HEK293 (cell line): ENCODE data around the gene ILDR1.

ENCODE experiments used
- SP2 ChIP-seq: fragments of 450-650 bp; formaldehyde crosslinking; IDR thresholded peaks from 2 replicates; pipeline ENCODE4 v1.5.1; 2016; ENCODE audit warnings: missing biosample characterization, missing genetic modification characterization
- ZNF76 ChIP-seq: fragments of 450-650 bp; formaldehyde crosslinking; IDR thresholded peaks from 2 replicates; pipeline ENCODE4; 2016; ENCODE audit warnings: low read depth, missing biosample characterization, missing genetic modification characterization, borderline replicate concordance

GRCh38 chr3:121941592-121941991 lies 80.5 kb downstream of the ILDR1 start:
- TF ChIP-seq SP2 (tag by site-specific recombination) (no peak), ZNF76 (no peak)
